ENCODE data around the gene CPED1. TPM values are rescaled to one million over a fixed set of nuclear protein-coding genes. Genes with fewer than 3 reads are reported as not detected.

The CPED1 gene
- total RNA-seq, 1 experiment from 2014 or later, result 0.39 TPM

- no peak for TF ChIP-seq SIN3A (IDR thresholded peaks at IDR 0.05; ENCODE audit: borderline replicate concordance, insufficient read depth, low read depth, low read length)
- TF ChIP-seq POLR2AphosphoS5 (IDR thresholded peaks at IDR 0.05; ENCODE audit: low read depth, low read length), result no peak
- TF ChIP-seq, protein P1, sequence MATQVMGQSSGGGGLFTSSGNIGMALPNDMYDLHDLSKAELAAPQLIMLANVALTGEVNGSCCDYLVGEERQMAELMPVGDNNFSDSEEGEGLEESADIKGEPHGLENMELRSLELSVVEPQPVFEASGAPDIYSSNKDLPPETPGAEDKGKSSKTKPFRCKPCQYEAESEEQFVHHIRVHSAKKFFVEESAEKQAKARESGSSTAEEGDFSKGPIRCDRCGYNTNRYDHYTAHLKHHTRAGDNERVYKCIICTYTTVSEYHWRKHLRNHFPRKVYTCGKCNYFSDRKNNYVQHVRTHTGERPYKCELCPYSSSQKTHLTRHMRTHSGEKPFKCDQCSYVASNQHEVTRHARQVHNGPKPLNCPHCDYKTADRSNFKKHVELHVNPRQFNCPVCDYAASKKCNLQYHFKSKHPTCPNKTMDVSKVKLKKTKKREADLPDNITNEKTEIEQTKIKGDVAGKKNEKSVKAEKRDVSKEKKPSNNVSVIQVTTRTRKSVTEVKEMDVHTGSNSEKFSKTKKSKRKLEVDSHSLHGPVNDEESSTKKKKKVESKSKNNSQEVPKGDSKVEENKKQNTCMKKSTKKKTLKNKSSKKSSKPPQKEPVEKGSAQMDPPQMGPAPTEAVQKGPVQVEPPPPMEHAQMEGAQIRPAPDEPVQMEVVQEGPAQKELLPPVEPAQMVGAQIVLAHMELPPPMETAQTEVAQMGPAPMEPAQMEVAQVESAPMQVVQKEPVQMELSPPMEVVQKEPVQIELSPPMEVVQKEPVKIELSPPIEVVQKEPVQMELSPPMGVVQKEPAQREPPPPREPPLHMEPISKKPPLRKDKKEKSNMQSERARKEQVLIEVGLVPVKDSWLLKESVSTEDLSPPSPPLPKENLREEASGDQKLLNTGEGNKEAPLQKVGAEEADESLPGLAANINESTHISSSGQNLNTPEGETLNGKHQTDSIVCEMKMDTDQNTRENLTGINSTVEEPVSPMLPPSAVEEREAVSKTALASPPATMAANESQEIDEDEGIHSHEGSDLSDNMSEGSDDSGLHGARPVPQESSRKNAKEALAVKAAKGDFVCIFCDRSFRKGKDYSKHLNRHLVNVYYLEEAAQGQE (IDR thresholded peaks at IDR 0.05; ENCODE audit: insufficient read depth in 1 of 2, low read depth in 2 of 2, low read length in 1 of 2), result no peak
- no peak for TF ChIP-seq TCF7L2 (IDR thresholded peaks at IDR 0.05; ENCODE audit: low read depth, low read length)
- no peak for TF ChIP-seq CTCF (IDR thresholded peaks at IDR 0.05)
- no peaks in the 10 kb centered on the region for H3K36me3 ChIP-seq (ENCODE audit: control insufficient read depth, insufficient read depth, low read length)
- peaks cover 6% of the 10 kb centered on the region; the same call in 1 of the 2 replicates for H3K27me3 ChIP-seq (ENCODE audit: control insufficient read depth, insufficient read depth, low read length)
- DNase-seq (ENCODE audit: low read depth, low spot score) (no peak), ATAC-seq (no peak)
- no peaks in the 10 kb centered on the region for H3K9me3 ChIP-seq (ENCODE audit: control insufficient read depth, insufficient read depth, low read depth, low read length)
- H3K27ac ChIP-seq (ENCODE audit: low read length), result no peak overlapping the region
- in situ Hi-C loops (cut with HindIII; ENCODE audit: low pct_unique_long_range_greater_than_20kb, low sequenced_read_pairs), result no loop called here
- POLR2A ChIA-PET, result no interaction called here
- H3K4me1 ChIP-seq (ENCODE audit: control insufficient read depth, insufficient read depth, low read length), result no peaks in the 10 kb centered on the region
- intact Hi-C loops (cut with micrococcal nuclease; ENCODE audit: unreplicated experiment), result no loop called here
- no peak overlapping the region for H3K4me3 ChIP-seq (ENCODE audit: low read depth in 2 of 2, low read length in 2 of 2)
- CTCF ChIA-PET, result no interaction called here
- no TSS peak for BruUV-seq (replicated peaks)
These were observed 112.6 kb downstream of the CPED1 start for GRCh38 chr7:121101083-121101482.

GRCh38 chr7:121101621-121102020 is 113.1 kb downstream of the CPED1 start:
- no peaks in the 10 kb centered on the region for H3K4me1 ChIP-seq (ENCODE audit: control insufficient read depth, insufficient read depth, low read length)
- peaks cover 7% of the 10 kb centered on the region; the same call in 1 of the 2 replicates for H3K27me3 ChIP-seq (ENCODE audit: control insufficient read depth, insufficient read depth, low read length)
- BruUV-seq (replicated peaks), result no TSS peak
- intact Hi-C loops (cut with micrococcal nuclease; ENCODE audit: unreplicated experiment) (no loop called here), in situ Hi-C loops (cut with HindIII; ENCODE audit: low pct_unique_long_range_greater_than_20kb, low sequenced_read_pairs) (no loop called here)
- POLR2A ChIA-PET, result no interaction called here
- H3K36me3 ChIP-seq (ENCODE audit: control insufficient read depth, insufficient read depth, low read length), result no peaks in the 10 kb centered on the region
- H3K9me3 ChIP-seq (ENCODE audit: control insufficient read depth, insufficient read depth, low read depth, low read length), result no peaks in the 10 kb centered on the region
- no peak for DNase-seq (ENCODE audit: low read depth, low spot score)
- TF ChIP-seq SIN3A (IDR thresholded peaks at IDR 0.05; ENCODE audit: borderline replicate concordance, insufficient read depth, low read depth, low read length), result no peak
- no peak for TF ChIP-seq POLR2AphosphoS5 (IDR thresholded peaks at IDR 0.05; ENCODE audit: low read depth, low read length)
- TF ChIP-seq CTCF (IDR thresholded peaks at IDR 0.05), result no peak
- TF ChIP-seq, protein P1 (IDR thresholded peaks at IDR 0.05; ENCODE audit: insufficient read depth in 1 of 2, low read depth in 2 of 2, low read length in 1 of 2), result no peak
- no peak for TF ChIP-seq TCF7L2 (IDR thresholded peaks at IDR 0.05; ENCODE audit: low read depth, low read length)
- no peak overlapping the region for H3K27ac ChIP-seq (ENCODE audit: low read length)
- CTCF ChIA-PET, result no interaction called here
- ATAC-seq, result no peak
- H3K4me3 ChIP-seq (ENCODE audit: low read depth in 2 of 2, low read length in 2 of 2), result no peak overlapping the region
